ENCODE results near the gene COMMD1.
"Not testable (repeated sequence)": the region's sequence is repeated elsewhere in the genome, so short reads cannot be mapped to it uniquely, and the experiment has no call there.

Gene COMMD1

GRCh38 chr2:62099050-62099449 is 193.6 kb downstream of the COMMD1 start:
- no peak for DNase-seq

DNA sequence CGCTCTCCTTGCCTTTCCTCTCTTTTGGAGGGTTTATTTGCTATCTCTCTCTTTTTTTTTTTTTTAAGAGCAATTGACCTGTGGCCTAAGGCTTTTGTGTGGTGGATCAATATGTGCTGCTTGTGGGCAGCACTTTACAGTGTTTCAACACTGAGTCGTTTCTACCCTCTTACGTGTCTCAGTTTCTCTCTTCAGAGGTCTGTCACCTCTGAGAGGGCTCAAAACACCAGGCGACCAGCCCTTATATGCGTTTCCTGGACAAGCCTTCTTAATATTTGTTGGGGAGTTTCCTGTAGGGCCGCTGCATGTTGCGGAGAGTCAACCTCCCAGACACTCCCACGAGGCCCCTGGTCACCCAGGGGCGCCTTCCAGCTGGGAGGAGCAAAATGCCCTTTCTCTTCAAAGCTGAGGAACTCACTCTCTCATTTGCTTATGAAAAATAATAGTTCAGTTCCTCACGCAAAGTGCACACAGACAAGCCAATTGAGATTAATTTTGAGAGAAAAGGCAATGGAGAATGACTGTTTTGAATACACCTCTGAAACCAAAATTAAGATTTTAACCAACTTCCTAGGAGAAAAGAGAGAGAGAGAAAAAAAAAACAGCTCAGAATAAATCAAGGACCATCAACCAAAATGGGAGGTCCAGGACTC is 194.2 kb downstream of the COMMD1 start:
- no peak for DNase-seq

DNA sequence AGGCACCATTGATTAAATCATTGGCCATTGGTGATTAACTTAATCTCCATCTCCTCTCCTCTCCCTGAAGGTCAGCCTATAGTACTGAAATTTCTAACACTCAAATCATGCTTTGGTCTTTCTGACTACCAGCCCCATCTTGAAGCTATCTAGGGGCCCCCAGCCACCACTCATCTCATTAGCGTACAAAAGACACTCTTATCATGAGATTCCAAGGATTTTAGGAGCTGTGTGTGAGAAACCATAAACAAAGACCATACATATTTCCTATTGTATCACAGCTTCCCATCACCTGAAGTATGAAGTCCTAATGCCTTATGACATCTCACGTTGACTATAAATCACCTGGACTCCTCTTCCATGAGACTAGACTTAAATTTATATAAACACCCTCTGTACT is 196.4 kb downstream of the COMMD1 start:
- no peak for DNase-seq

GRCh38 chr2:62102402-62102920 is 197.0 kb downstream of the COMMD1 start:
- no peak for DNase-seq

- no peak for DNase-seq
These were observed 204.1 kb downstream of the COMMD1 start for GRCh38 chr2:62109554-62109953.

DNA sequence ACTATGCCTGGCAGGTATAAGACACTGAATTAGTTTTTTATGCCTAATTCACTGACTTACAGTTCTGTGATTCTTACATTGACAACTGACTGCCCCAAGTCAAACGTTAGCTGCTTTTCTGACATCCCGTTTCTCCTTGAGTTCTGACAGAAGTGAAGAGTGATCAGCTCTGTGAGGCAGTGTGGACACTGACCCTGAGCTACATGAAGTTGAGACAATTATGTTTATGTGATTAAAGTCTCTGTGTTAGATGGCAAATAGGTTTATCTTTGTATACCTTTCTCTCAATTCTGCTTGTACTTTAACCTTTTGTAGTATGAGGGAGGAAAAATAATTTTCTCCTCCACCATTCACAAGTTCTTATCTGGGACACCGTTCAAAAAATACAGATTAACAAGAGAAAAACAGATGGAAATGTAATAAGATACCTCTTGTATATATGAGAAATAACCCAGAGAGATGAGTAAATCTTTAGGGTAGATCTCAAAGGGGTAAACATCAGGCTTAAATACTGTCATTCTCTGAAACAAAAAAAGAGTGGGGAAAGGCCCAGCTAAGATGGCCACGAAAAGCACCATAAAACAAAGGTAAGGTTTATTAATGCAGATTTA is 205.0 kb downstream of the COMMD1 start:
- no peak for DNase-seq

GRCh38 chr2:62112179-62112578 is 206.7 kb downstream of the COMMD1 start:
- DNase-seq = no peak

- DNase-seq = no peak
These were observed 209.1 kb downstream of the COMMD1 start for GRCh38 chr2:62114564-62114963.

DNA sequence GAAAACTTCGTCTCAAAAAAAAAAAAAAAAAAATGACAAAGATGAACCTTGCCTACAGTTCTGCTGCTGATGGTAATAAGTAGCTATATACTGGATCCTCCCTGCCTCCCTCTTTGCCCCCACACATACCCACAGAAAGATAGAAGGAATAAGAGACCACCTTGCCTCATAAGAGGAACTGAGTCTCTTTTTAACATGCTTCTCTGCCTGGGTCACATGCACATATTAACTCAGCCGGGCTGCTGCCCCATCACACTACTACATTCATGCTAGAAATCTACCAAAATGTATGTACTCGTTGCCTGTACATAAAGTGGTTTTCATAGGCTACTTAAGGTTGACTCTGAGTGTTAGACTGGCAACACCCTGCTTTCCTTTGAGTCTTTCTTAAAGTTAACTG is 211.5 kb downstream of the COMMD1 start:
- no peak for DNase-seq

GRCh38 chr2:62118160-62118559 is 212.7 kb downstream of the COMMD1 start:
- no peak for DNase-seq

GRCh38 chr2:62119311-62119974 is 214.0 kb downstream of the COMMD1 start:
- no peak for DNase-seq

GRCh38 chr2:62126239-62126638 is 220.8 kb downstream of the COMMD1 start:
- DNase-seq = not testable (repeated sequence)

GRCh38 chr2:62133320-62133823 is 227.9 kb downstream of the COMMD1 start:
- no peak for DNase-seq

- no peak for DNase-seq
These were observed 231.7 kb downstream of the COMMD1 start for GRCh38 chr2:62136956-62137830.

DNA sequence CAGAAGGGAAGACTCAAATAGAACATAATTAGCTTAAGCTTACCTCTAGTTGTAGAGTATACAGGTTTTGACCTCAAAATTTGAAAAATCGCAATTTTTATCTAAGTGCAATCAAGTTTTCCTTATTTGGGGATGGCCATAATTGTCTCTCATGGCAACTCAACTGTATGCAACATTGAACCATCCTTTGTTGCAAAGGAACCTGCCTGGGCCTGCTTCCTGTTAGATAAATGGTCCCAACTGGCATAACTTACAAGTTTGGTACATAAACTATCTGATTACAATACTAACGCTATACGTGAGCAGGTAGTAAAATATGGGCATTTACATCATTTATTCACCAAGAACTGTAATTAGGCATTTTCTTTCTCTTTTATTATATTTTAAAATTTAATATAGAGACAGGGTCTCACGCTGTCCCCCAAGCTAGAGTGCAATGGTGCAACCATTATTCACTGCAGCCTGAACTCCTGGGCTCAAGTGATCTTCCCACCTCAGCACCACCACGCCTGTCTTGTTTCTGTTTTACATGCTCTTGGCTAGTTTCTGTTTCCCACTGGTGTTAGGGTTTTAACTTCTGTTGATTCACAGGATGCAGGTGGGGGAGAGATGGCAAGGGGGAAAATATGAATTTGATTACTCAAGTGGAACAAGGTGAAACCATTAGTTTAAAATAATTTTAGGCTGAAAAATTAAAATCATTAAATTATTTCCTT is 235.1 kb downstream of the COMMD1 start:
- no peak for DNase-seq

GRCh38 chr2:62141142-62141740 is 235.8 kb downstream of the COMMD1 start:
- DNase-seq = no peak

- DNase-seq = no peak
These were observed 236.6 kb downstream of the COMMD1 start for GRCh38 chr2:62142054-62142453.

GRCh38 chr2:62143696-62144095 is 238.2 kb downstream of the COMMD1 start:
- no peak for DNase-seq

DNA sequence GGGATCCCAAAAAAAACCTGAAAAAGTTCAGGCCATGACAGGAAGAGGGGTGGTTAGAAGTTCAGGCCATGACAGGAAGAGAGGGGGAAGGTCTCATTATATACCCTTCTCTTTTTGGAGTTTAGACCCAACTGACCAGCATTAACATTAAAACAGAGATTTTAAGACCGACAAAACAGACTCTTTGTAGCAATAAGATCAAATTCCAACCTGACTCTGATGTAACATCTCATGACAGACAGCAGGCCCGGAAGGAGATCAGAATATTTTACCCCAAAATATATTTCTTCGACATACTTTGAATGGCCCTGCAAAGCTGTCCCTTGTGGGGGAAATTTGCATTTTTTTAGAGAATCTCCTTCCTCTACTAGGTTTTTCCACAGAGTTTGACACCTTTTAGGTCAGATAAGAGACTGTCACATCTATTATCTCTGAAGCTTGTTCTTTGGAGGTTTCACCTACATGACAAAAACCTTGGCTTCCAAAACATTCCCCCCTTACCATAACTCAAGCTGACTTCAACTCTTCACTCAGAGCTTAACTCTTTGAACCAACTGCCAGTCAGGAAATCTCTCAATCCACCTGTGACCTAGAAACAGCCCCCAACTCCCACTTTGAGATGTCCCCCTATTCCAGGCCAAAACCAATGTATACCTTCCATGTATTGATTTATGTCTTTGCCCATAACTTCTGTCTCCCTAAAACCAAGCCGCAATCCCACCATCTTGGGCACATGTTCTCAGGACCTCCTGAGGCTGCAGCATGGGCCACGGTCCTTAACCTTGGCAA is 239.4 kb downstream of the COMMD1 start:
- no peak for DNase-seq

- no peak for DNase-seq
These were observed 240.1 kb downstream of the COMMD1 start for GRCh38 chr2:62145478-62146100.

Data from activated effector memory CD4-positive, alpha-beta T cell treated with anti-CD3 and anti-CD28 coated beads, Interleukin-2, amount 50 U/mL, for 16 hours (primary cell).